SK-N-SH treated with all-trans-retinoic acid at 6 μM for 48 hours (cell line): ENCODE measurements around the gene ZNF474.

ENCODE experiments used
- BACH2 ChIP-seq: fragments of 250-450 bp; sonication (Bioruptor Pico); IDR thresholded peaks from 2 replicates; pipeline ENCODE4 v1.9.0; 2021; ENCODE audit warnings: mild to moderate bottlenecking, borderline replicate concordance
- OSR1 ChIP-seq: fragments of 250-450 bp; sonication (Bioruptor Pico); IDR thresholded peaks from 2 replicates; pipeline ENCODE4 v1.8.0; 2022; ENCODE audit warnings: moderate library complexity, mild to moderate bottlenecking, inconsistent platforms
- RARB ChIP-seq: fragments of 250-450 bp; sonication (Bioruptor Pico); IDR thresholded peaks from 2 replicates; pipeline ENCODE4 v1.8.0; 2021; ENCODE audit warnings: mild to moderate bottlenecking, moderate library complexity
- TCF4 ChIP-seq: fragments of 250-450 bp; sonication (Bioruptor Pico); IDR thresholded peaks from 2 replicates; pipeline ENCODE4 v1.8.0; 2021; ENCODE audit warnings: mild to moderate bottlenecking, moderate library complexity, borderline replicate concordance
- ZC3H10 ChIP-seq: fragments of 250-450 bp; sonication (Bioruptor Pico); IDR thresholded peaks from 2 replicates; pipeline ENCODE4 v1.5.1; 2021; ENCODE audit warnings: mild to moderate bottlenecking, moderate library complexity
- TF ChIP-seq, protein P1 (sequence below): fragments of 250-450 bp; sonication (Bioruptor Pico); IDR thresholded peaks from 2 replicates; pipeline ENCODE4 v1.8.0; 2020; ENCODE audit warnings: mild to moderate bottlenecking, moderate library complexity, borderline replicate concordance
- TF ChIP-seq, protein P2 (sequence below): fragments of 250-450 bp; sonication (Bioruptor Pico); IDR thresholded peaks from 2 replicates; pipeline ENCODE4 v1.5.1; 2020; ENCODE audit warnings: low read depth, mild to moderate bottlenecking, moderate library complexity

- TF ChIP-seq, protein P1, sequence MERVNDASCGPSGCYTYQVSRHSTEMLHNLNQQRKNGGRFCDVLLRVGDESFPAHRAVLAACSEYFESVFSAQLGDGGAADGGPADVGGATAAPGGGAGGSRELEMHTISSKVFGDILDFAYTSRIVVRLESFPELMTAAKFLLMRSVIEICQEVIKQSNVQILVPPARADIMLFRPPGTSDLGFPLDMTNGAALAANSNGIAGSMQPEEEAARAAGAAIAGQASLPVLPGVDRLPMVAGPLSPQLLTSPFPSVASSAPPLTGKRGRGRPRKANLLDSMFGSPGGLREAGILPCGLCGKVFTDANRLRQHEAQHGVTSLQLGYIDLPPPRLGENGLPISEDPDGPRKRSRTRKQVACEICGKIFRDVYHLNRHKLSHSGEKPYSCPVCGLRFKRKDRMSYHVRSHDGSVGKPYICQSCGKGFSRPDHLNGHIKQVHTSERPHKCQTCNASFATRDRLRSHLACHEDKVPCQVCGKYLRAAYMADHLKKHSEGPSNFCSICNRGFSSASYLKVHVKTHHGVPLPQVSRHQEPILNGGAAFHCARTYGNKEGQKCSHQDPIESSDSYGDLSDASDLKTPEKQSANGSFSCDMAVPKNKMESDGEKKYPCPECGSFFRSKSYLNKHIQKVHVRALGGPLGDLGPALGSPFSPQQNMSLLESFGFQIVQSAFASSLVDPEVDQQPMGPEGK (CRISPR knock-in tag), result no peak
- TF ChIP-seq BACH2 (CRISPR knock-in tag) (no peak), ZC3H10 (CRISPR knock-in tag) (no peak), TCF4 (CRISPR knock-in tag) (no peak), OSR1 (CRISPR knock-in tag) (no peak), RARB (no peak)
- TF ChIP-seq, protein P2, sequence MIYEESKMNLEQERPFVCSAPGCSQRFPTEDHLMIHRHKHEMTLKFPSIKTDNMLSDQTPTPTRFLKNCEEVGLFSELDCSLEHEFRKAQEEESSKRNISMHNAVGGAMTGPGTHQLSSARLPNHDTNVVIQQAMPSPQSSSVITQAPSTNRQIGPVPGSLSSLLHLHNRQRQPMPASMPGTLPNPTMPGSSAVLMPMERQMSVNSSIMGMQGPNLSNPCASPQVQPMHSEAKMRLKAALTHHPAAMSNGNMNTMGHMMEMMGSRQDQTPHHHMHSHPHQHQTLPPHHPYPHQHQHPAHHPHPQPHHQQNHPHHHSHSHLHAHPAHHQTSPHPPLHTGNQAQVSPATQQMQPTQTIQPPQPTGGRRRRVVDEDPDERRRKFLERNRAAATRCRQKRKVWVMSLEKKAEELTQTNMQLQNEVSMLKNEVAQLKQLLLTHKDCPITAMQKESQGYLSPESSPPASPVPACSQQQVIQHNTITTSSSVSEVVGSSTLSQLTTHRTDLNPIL (CRISPR knock-in tag), result no peak
Measured at GRCh38 chr5:122140900-122141299, 11.6 kb downstream of the ZNF474 start.
